Calu3 (cell line): ENCODE measurements around the gene SPNS2. TPM values are rescaled to one million over a fixed set of nuclear protein-coding genes. Genes with fewer than 3 reads are reported as not detected.

Source experiments
- BruUV-seq: library from RNA; stranded (reverse); fragments of 400-500 nt; replicated peaks from 2 replicates; lab custom pipeline; 2021; lab: Mats Ljungman, UMichigan
- CTCF ChIA-PET: fragments of 300-600 bp; sonication (Branson Sonifier 250); formaldehyde crosslinking; loops from one replicate; lab custom pipeline; 2022; ENCODE audit warnings: antibody characterized with exemption; lab: Charles Lee
- DNase-seq: peaks from one replicate; pipeline ENCODE4 v3.0.0; 2022
- H3K27ac Mint-ChIP-seq: one replicate; pipeline ENCODE4 v1.8.0; 2022; ENCODE audit warnings: mixed read lengths; ENCODE audit not compliant: unreplicated experiment
- H3K27me3 Mint-ChIP-seq: one replicate; pipeline ENCODE4 v1.8.0; 2022; ENCODE audit warnings: mixed read lengths; ENCODE audit not compliant: unreplicated experiment
- H3K36me3 Mint-ChIP-seq: one replicate; pipeline ENCODE4 v1.8.0; 2022; ENCODE audit warnings: mild to moderate bottlenecking, moderate library complexity, mixed read lengths; ENCODE audit not compliant: insufficient read depth, unreplicated experiment
- H3K4me1 Mint-ChIP-seq: one replicate; pipeline ENCODE4 v1.8.0; 2022; ENCODE audit warnings: mild to moderate bottlenecking, low read depth, mixed read lengths; ENCODE audit not compliant: unreplicated experiment
- H3K4me3 Mint-ChIP-seq: one replicate; pipeline ENCODE4 v1.8.0; 2022; ENCODE audit warnings: mild to moderate bottlenecking, low read depth, moderate library complexity, mixed read lengths; ENCODE audit not compliant: unreplicated experiment
- H3K9me3 Mint-ChIP-seq: one replicate; pipeline ENCODE4 v1.8.0; 2022; ENCODE audit warnings: low read depth, mixed read lengths; ENCODE audit not compliant: unreplicated experiment
- CTCF ChIP-seq: fragments of 200-600 bp; IDR thresholded peaks from one replicate; pipeline ENCODE4 v1.8.0; 2022; ENCODE audit warnings: antibody characterized with exemption; ENCODE audit not compliant: unreplicated experiment
- intact Hi-C: fragments of 100-400 bp; cut with micrococcal nuclease; formaldehyde crosslinking; loops from one replicate; pipeline ENCODE4 v1.10.0; 2022; ENCODE audit not compliant: unreplicated experiment
- total RNA-seq: library from RNA; stranded (reverse); gene quantifications from 2 replicates; pipeline ENCODE4 v1.2.3, GENCODE V29; 2022

SPNS2 gene
- total RNA-seq, 1 experiment from 2014 or later, result 63.4 TPM

- intact Hi-C loops, result no loop called here
- peaks cover 48% of the 10 kb centered on the region for H3K4me1 Mint-ChIP-seq
- H3K36me3 Mint-ChIP-seq, result peaks cover 33% of the 10 kb centered on the region
- TF ChIP-seq CTCF, result no peak
- H3K9me3 Mint-ChIP-seq, result no peaks in the 10 kb centered on the region
- no TSS peak for BruUV-seq
- H3K27ac Mint-ChIP-seq, result no peak overlapping the region
- no peak overlapping the region for H3K4me3 Mint-ChIP-seq
- H3K27me3 Mint-ChIP-seq, result no peaks in the 10 kb centered on the region
- CTCF ChIA-PET, result interaction anchor here (1.4 kb wide), 1 partner anchor 21 kb away, joined by 3 read pairs; the partner anchor contains the start of gene SPNS2
- DNase-seq, result no peak
These were observed 20.7 kb downstream of the SPNS2 start for GRCh38 chr17:4519361-4519788.

GRCh38 chr17:4520060-4520893 is 21.6 kb downstream of the SPNS2 start:
- peaks cover 46% of the 10 kb centered on the region for H3K4me1 Mint-ChIP-seq
- CTCF ChIA-PET, result interaction anchor here (1.0 to 1.5 kb wide), 5 partner anchors 22 to 99 kb away, joined by 3 to 7 read pairs (median 3); partner anchors contain the start of gene SPNS2
- no peaks in the 10 kb centered on the region for H3K27me3 Mint-ChIP-seq
- no peak for TF ChIP-seq CTCF
- H3K27ac Mint-ChIP-seq, result peak overlapping the region; percentile 93
- DNase-seq, result no peak
- no peaks in the 10 kb centered on the region for H3K9me3 Mint-ChIP-seq
- no peak overlapping the region for H3K4me3 Mint-ChIP-seq
- BruUV-seq, result no TSS peak
- intact Hi-C loops, result no loop called here
- H3K36me3 Mint-ChIP-seq, result peaks cover 30% of the 10 kb centered on the region

GRCh38 chr17:4520894-4521600 is 22.4 kb downstream of the SPNS2 start:
- Mint-ChIP-seq H3K36me3 (peaks cover 33% of the 10 kb centered on the region), H3K27ac (peak overlapping the region; percentile 93), H3K9me3 (no peaks in the 10 kb centered on the region), H3K4me1 (peaks cover 45% of the 10 kb centered on the region), H3K27me3 (no peaks in the 10 kb centered on the region), H3K4me3 (no peak overlapping the region)
- BruUV-seq, result TSS peak; percentile 88
- peak; percentile 75 for DNase-seq
- TF ChIP-seq CTCF, result no peak
- intact Hi-C loops, result no loop called here
- CTCF ChIA-PET, result interaction anchor here (1.0 to 1.6 kb wide), 6 partner anchors 22 to 108 kb away, joined by 3 to 8 read pairs (median 4); partner anchors contain the start of gene SPNS2

- intact Hi-C loops, result no loop called here
- H3K4me1 Mint-ChIP-seq, result peaks cover 36% of the 10 kb centered on the region
- TF ChIP-seq CTCF, result no peak
- DNase-seq, result no peak
- no peaks in the 10 kb centered on the region for H3K27me3 Mint-ChIP-seq
- H3K27ac Mint-ChIP-seq, result peak overlapping the region; percentile 54
- H3K36me3 Mint-ChIP-seq, result peaks cover 41% of the 10 kb centered on the region
- CTCF ChIA-PET, result interaction anchor here (1.6 kb wide), 1 partner anchor 109 kb away, joined by 8 read pairs; no protein-coding TSS in a partner anchor
- BruUV-seq, result no TSS peak
- H3K4me3 Mint-ChIP-seq, result no peak overlapping the region
- no peaks in the 10 kb centered on the region for H3K9me3 Mint-ChIP-seq
These were observed 24.0 kb downstream of the SPNS2 start for GRCh38 chr17:4522661-4523060.
